ENCODE data around the gene TLE3. TPM values are rescaled to one million over a fixed set of nuclear protein-coding genes. Genes with fewer than 3 reads are reported as not detected.
A peak's percentile ranks its signal among the peaks of the same experiment; 100 is the strongest.

Gene TLE3
- total RNA-seq, 2 donors from 2014 or later, result 157 to 246 TPM

- no peak for DNase-seq (ENCODE audit: low spot score)
- TF ChIP-seq POLR2A (IDR thresholded peaks at IDR 0.05) (no peak), POLR2AphosphoS5 (IDR thresholded peaks at IDR 0.05) (no peak), CTCF (IDR thresholded peaks at IDR 0.05) (no peak)
- intact Hi-C loops (cut with DNase I), result no loop called here
- no peaks in the 10 kb centered on the region for H3K4me1 ChIP-seq (replicated peaks)
- H3K4me3 ChIP-seq, result no peak overlapping the region
- H3K27ac ChIP-seq, result no peak overlapping the region
- no peaks in the 10 kb centered on the region for H3K9me3 ChIP-seq
- H3K36me3 ChIP-seq, result no peaks in the 10 kb centered on the region
- WGBS, result 46% methylated on average over 6 of the region's 6 CpGs
- no peaks in the 10 kb centered on the region for H3K27me3 ChIP-seq (replicated peaks; ENCODE audit: insufficient read depth)
Observed at GRCh38 chr15:70127288-70127746, 29.6 kb upstream of the TLE3 start.

- peaks cover 1% of the 10 kb centered on the region for H3K4me1 ChIP-seq (replicated peaks)
- no peak overlapping the region for H3K4me3 ChIP-seq
- 84% methylated on average over 4 of the region's 4 CpGs for WGBS
- H3K27me3 ChIP-seq (replicated peaks; ENCODE audit: insufficient read depth), result no peaks in the 10 kb centered on the region
- no peaks in the 10 kb centered on the region for H3K36me3 ChIP-seq
- H3K27ac ChIP-seq, result no peak overlapping the region
- H3K9me3 ChIP-seq, result no peaks in the 10 kb centered on the region
- intact Hi-C loops (cut with DNase I), result no loop called here
- no peak for DNase-seq (ENCODE audit: low spot score)
- TF ChIP-seq CTCF (IDR thresholded peaks at IDR 0.05) (no peak), POLR2A (IDR thresholded peaks at IDR 0.05) (no peak), POLR2AphosphoS5 (IDR thresholded peaks at IDR 0.05) (no peak)
Observed at GRCh38 chr15:70126362-70126761, 28.6 kb upstream of the TLE3 start.

GRCh38 chr15:70125605-70126004 lies 27.9 kb upstream of the TLE3 start:
- no peak for DNase-seq (ENCODE audit: low spot score)

GRCh38 chr15:70121624-70122302 lies 24.0 kb upstream of the TLE3 start:
- Histone ChIP-seq H3K9me3 (no peaks in the 10 kb centered on the region), H3K4me1 (replicated peaks) (peaks cover 6% of the 10 kb centered on the region), H3K27ac (no peak overlapping the region), H3K36me3 (no peaks in the 10 kb centered on the region), H3K27me3 (replicated peaks; ENCODE audit: insufficient read depth) (no peaks in the 10 kb centered on the region), H3K4me3 (no peak overlapping the region)
- intact Hi-C loops (cut with DNase I), result no loop called here
- 37% methylated on average over 8 of the region's 8 CpGs for WGBS
- TF ChIP-seq POLR2AphosphoS5 (IDR thresholded peaks at IDR 0.05), result peak; percentile 89
- TF ChIP-seq POLR2A (IDR thresholded peaks at IDR 0.05), result no peak
- TF ChIP-seq CTCF (IDR thresholded peaks at IDR 0.05), result no peak
- DNase-seq (ENCODE audit: low spot score), result peak; percentile 82

More at GRCh38 chr15:70125605-70126004, 27.9 kb upstream of the TLE3 start:
- peaks cover 6% of the 10 kb centered on the region for H3K4me1 ChIP-seq (replicated peaks)
- TF ChIP-seq POLR2AphosphoS5 (IDR thresholded peaks at IDR 0.05) (no peak), POLR2A (IDR thresholded peaks at IDR 0.05) (no peak), CTCF (IDR thresholded peaks at IDR 0.05) (no peak)
- H3K36me3 ChIP-seq, result no peaks in the 10 kb centered on the region
- intact Hi-C loops (cut with DNase I), result no loop called here
- no peak overlapping the region for H3K27ac ChIP-seq
- H3K9me3 ChIP-seq, result no peaks in the 10 kb centered on the region
- WGBS, result 85% methylated on average over 5 of the region's 5 CpGs
- H3K4me3 ChIP-seq, result no peak overlapping the region
- no peaks in the 10 kb centered on the region for H3K27me3 ChIP-seq (replicated peaks; ENCODE audit: insufficient read depth)

Data from prostate gland (tissue), 2 donors.